ENCODE data around the gene RETREG2.
A peak's percentile ranks its signal among the peaks of the same experiment; 100 is the strongest.

The RETREG2 gene

DNA sequence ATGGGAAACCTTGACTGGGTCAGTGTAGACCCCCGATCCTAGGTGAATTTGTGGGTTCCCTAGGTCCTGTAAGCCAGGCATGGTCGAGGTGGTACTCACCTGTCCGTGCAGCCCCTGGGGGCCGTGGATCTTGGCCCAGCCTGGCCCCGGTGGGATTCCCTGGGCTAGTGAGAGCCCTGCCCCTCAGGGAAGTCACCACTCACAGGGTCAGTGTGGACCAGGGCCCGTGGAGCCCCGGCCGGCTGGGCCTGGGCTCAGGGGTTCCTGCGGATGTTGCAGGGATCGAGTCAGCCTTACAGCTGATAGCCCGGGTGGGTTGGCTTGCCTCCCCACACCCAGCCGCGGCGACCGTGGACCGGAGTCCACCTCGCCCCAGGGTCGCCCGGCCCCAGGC is 50.8 kb downstream of the RETREG2 start:
- in situ Hi-C loops (cut with HindIII; ENCODE audit: low pct_unique_long_range_greater_than_20kb, low sequenced_read_pairs) = no loop called here
- no peak for TF ChIP-seq JUND (IDR thresholded peaks at IDR 0.05; ENCODE audit: low read depth)
- DNase-seq (ENCODE audit: low read depth in 1 of 2, low spot score in 1 of 2) = no peak

DNA sequence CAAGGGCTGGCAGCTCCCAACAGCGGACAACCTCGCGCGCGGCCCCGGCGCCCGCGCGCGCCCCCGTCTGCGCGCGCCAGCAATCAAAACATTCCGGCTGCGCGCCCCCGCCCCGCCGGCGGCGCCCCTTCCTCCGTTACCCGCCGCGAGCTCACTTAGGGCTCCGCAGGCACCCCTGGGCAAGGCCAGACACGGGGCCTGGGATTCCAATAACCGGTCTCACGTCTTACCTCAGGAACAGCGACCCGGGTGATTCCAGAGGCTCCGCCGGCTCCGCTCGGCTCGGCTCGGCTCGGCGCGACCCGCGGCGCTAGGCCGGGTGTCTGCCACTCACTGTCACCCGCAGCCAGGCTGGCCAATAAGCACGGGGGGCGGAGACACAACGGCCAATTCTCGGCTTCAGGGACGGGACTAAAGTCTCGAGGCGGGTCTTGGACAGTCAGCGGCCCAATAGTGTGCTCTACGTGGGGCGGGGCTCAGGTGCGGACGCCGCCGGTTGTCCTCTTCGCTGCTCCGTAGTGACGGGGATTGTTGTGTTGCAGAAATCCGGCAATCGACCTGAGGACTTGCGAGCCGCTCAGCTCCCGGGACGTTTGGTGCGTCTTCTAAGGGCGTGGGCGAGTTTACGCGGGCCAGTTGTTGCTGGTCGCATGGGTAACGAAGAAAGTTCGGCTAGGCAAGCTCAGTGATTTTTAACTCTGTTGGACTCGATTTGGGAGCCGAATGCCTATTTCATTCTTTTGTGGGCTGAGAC is 51.4 kb downstream of the RETREG2 start, which contains the start of the genes ANKZF1 and ATG9A:
ANKZF1 (plus strand) TSS at position 502 of the 754 bp plus-strand sequence. CDS start 452 bp downstream, outside the sequence.
ATG9A (minus strand) TSS at position 332 of the 754 bp plus-strand sequence. CDS start 1,612 bp downstream, outside the sequence.
- peak; percentile 96 to 98 for DNase-seq (ENCODE audit: low read depth in 1 of 2, low spot score in 1 of 2)
- TF ChIP-seq JUND (IDR thresholded peaks at IDR 0.05; ENCODE audit: low read depth) = no peak
- in situ Hi-C loops (cut with HindIII; ENCODE audit: low pct_unique_long_range_greater_than_20kb, low sequenced_read_pairs) = no loop called here

DNA sequence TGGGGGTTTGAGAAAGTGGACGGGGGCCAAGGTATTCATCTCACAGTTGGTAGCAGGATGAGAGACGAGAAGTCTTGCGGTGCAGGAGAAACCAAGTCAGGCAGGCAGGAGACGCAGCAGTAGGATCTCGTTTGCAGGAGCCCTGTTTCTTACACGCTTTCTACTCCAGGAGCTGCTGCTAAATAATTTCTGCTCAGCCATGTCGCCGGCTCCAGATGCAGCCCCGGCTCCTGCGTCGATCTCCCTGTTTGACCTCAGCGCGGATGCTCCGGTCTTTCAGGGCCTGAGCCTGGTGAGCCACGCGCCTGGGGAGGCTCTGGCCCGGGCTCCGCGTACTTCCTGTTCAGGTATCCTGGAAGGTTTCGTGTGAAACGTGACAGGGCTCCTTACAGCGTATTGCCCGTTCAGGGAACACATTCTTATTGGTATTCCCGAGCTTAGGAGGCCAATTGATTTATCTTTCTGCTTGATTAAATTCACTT is 52.0 kb downstream of the RETREG2 start:
- DNase-seq (ENCODE audit: low read depth in 1 of 2, low spot score in 1 of 2) = peak in 1 of 2 experiments; percentile 36
- no peak for TF ChIP-seq JUND (IDR thresholded peaks at IDR 0.05; ENCODE audit: low read depth)
- in situ Hi-C loops (cut with HindIII; ENCODE audit: low pct_unique_long_range_greater_than_20kb, low sequenced_read_pairs) = no loop called here

DNA sequence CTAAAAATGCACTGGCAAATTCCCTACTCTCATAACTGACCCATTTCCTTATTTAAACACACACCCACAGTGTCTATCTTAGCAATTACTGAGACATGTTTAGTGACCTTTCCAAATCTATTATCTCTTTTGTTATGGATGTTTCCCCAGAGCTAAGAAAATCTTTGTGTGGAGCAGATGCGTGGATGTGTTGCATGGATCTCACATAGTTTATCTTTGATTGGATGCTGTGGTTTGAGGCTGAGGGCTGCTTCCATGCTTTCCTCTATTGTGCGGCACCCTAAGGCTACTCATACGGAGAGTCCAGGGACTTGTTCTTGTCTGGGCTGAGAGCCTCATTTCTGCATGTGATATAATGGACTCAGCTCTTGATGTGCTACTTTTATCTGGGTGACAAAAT is 56.3 kb downstream of the RETREG2 start:
- TF ChIP-seq JUND (IDR thresholded peaks at IDR 0.05; ENCODE audit: low read depth) = no peak
- in situ Hi-C loops (cut with HindIII; ENCODE audit: low pct_unique_long_range_greater_than_20kb, low sequenced_read_pairs) = no loop called here
- DNase-seq (ENCODE audit: low read depth in 1 of 2, low spot score in 1 of 2) = no peak

All from T47D (cell line).